PC-3 (cell line): Measurements from ENCODE around the gene ARHGAP18. TPM values are rescaled to one million over a fixed set of nuclear protein-coding genes. Genes with fewer than 3 reads are reported as not detected.
A peak's percentile ranks its signal among the peaks of the same experiment; 100 is the strongest.

Experiments
- ATAC-seq: fragments of 200-7000 bp; cut with Tn5 transposase; 2 replicates; pipeline ENCODE4 v1.9.1; 2020; ENCODE audit warnings: mild to moderate bottlenecking, moderate library complexity
- BruUV-seq: library from RNA; stranded (reverse); fragments of 400-500 nt; replicated peaks from 2 replicates; lab custom pipeline; 2021; lab: Mats Ljungman, UMichigan
- CTCF ChIA-PET: fragments of 300-600 bp; sonication (Branson Sonifier 250); formaldehyde crosslinking; loops from one replicate; lab custom pipeline; 2022; ENCODE audit warnings: antibody characterized with exemption; lab: Charles Lee
- POLR2A ChIA-PET: fragments of 300-600 bp; sonication (Branson Sonifier 250); formaldehyde crosslinking; loops from one replicate; lab custom pipeline; 2022; ENCODE audit warnings: antibody characterized with exemption; ENCODE audit not compliant: unreplicated experiment; lab: Charles Lee
- DNase-seq: peaks from one replicate; pipeline ENCODE4 v3.0.0-alpha.2; 2015
- H2AFZ ChIP-seq: fragments of 300-600 bp; sonication (generic); 2 replicates; pipeline ENCODE4 v1.6.0; 2016; ENCODE audit warnings: antibody characterized with exemption, low read length
- H3F3A ChIP-seq: fragments of 300-600 bp; sonication (generic); one replicate; pipeline ENCODE4 v1.6.0; 2017; ENCODE audit warnings: antibody characterized with exemption, low read length, control low read depth, mild to moderate bottlenecking; ENCODE audit not compliant: unreplicated experiment
- H3K27ac ChIP-seq: fragments of 300-600 bp; sonication (generic); 2 replicates; pipeline ENCODE4 v1.5.1; 2016; ENCODE audit warnings: mild to moderate bottlenecking, low read length
- H3K27me3 ChIP-seq: fragments of 300-600 bp; sonication (generic); 2 replicates; pipeline ENCODE4 v1.6.1; 2016; ENCODE audit warnings: low read length, mixed read lengths
- H3K36me3 ChIP-seq: fragments of 300-600 bp; sonication (generic); 2 replicates; pipeline ENCODE4 v1.6.1; 2016; ENCODE audit warnings: low read depth, mixed run types, low read length, mixed read lengths
- H3K4me1 ChIP-seq: fragments of 300-600 bp; sonication (generic); 2 replicates; pipeline ENCODE4 v1.5.1; 2016; ENCODE audit warnings: low read length; ENCODE audit not compliant: insufficient read depth
- H3K4me2 ChIP-seq: fragments of 300-600 bp; sonication (generic); 2 replicates; pipeline ENCODE4 v1.6.0; 2016; ENCODE audit warnings: low read length
- H3K4me3 ChIP-seq: fragments of 300-600 bp; sonication (generic); 2 replicates; pipeline ENCODE4 v1.5.1; 2016; ENCODE audit warnings: mild to moderate bottlenecking, low read length, mixed read lengths
- H3K79me2 ChIP-seq: fragments of 300-600 bp; sonication (generic); 2 replicates; pipeline ENCODE4 v1.6.1; 2017; ENCODE audit warnings: low read length, mixed read lengths
- H3K9ac ChIP-seq: fragments of 300-600 bp; sonication (generic); 2 replicates; pipeline ENCODE4 v1.6.0; 2016; ENCODE audit warnings: mild to moderate bottlenecking, low read length
- H3K9me2 ChIP-seq: fragments of 300-600 bp; sonication (generic); replicated peaks from 2 replicates; pipeline ENCODE4 v1.6.1; 2016; ENCODE audit warnings: mixed run types, low read length, mixed read lengths
- H3K9me3 ChIP-seq: fragments of 300-600 bp; sonication (generic); 2 replicates; pipeline ENCODE4 v1.6.1; 2016; ENCODE audit warnings: low read length, mixed read lengths
- H4K20me1 ChIP-seq: fragments of 300-600 bp; sonication (generic); 2 replicates; pipeline ENCODE4 v1.6.1; 2016; ENCODE audit warnings: low read length, mixed read lengths
- EZH2 ChIP-seq: fragments of 300-600 bp; sonication (generic); IDR thresholded peaks from one replicate; pipeline ENCODE4 v1.6.1; 2017; ENCODE audit warnings: antibody characterized with exemption, mild to moderate bottlenecking, low read length; ENCODE audit not compliant: unreplicated experiment
- EZH2phosphoT487 ChIP-seq: fragments of 300-600 bp; sonication (generic); IDR thresholded peaks from 2 replicates; pipeline ENCODE4 v1.6.1; 2018; ENCODE audit warnings: mild to moderate bottlenecking, antibody characterized with exemption, low read length, borderline replicate concordance
- intact Hi-C: fragments of 100-400 bp; cut with micrococcal nuclease; formaldehyde crosslinking; loops from 2 replicates; pipeline ENCODE4 v1.9.0; 2023
- total RNA-seq: library from RNA; depleted of rRNA; stranded (reverse); fragments of >200 nt; gene quantifications from 2 replicates; pipeline ENCODE4 v1.2.3, GENCODE V29; 2014
- TF ChIP-seq, protein P1 (sequence below): fragments of 300-600 bp; sonication (generic); conservative IDR thresholded peaks from 2 replicates; pipeline ENCODE4 v1.5.1; 2017; ENCODE audit warnings: antibody characterized with exemption, low read depth, mild to moderate bottlenecking, low read length

ARHGAP18 gene
- total RNA-seq, 1 experiment from 2014 or later, result 5.9 TPM

GRCh38 chr6:129730477-129731165 lies 20.6 kb upstream of the ARHGAP18 start:
- ATAC-seq (peak; percentile 45; the same call in 1 of the 2 replicates), DNase-seq (peak; percentile 61)
- POLR2A ChIA-PET, result no interaction called here
- H3K4me2 ChIP-seq, result peak overlapping the region; percentile 20; the same call in 1 of the 2 replicates
- no peaks in the 10 kb centered on the region for H3K9me2 ChIP-seq
- H3K4me1 ChIP-seq, result peaks cover 4% of the 10 kb centered on the region; the same call in 1 of the 2 replicates
- H3K79me2 ChIP-seq, result no peaks in the 10 kb centered on the region
- CTCF ChIA-PET, result interaction anchor here (1.2 kb wide), 1 partner anchor 132 kb away, joined by 4 read pairs; no protein-coding TSS in a partner anchor
- H3F3A ChIP-seq, result no peaks in the 10 kb centered on the region
- no TSS peak for BruUV-seq
- no peak overlapping the region for H3K27ac ChIP-seq
- no peaks in the 10 kb centered on the region for H3K36me3 ChIP-seq
- H3K9me3 ChIP-seq, result no peaks in the 10 kb centered on the region
- intact Hi-C loops, result loop anchor here (1.0 kb wide), 4 partner anchors 21 to 231 kb away; no protein-coding TSS in a partner anchor
- no peak overlapping the region for H3K9ac ChIP-seq
- peak overlapping the region; percentile 66 for H2AFZ ChIP-seq
- no peaks in the 10 kb centered on the region for H3K27me3 ChIP-seq
- H4K20me1 ChIP-seq, result no peaks in the 10 kb centered on the region
- no peak overlapping the region for H3K4me3 ChIP-seq
- TF ChIP-seq, protein P1, sequence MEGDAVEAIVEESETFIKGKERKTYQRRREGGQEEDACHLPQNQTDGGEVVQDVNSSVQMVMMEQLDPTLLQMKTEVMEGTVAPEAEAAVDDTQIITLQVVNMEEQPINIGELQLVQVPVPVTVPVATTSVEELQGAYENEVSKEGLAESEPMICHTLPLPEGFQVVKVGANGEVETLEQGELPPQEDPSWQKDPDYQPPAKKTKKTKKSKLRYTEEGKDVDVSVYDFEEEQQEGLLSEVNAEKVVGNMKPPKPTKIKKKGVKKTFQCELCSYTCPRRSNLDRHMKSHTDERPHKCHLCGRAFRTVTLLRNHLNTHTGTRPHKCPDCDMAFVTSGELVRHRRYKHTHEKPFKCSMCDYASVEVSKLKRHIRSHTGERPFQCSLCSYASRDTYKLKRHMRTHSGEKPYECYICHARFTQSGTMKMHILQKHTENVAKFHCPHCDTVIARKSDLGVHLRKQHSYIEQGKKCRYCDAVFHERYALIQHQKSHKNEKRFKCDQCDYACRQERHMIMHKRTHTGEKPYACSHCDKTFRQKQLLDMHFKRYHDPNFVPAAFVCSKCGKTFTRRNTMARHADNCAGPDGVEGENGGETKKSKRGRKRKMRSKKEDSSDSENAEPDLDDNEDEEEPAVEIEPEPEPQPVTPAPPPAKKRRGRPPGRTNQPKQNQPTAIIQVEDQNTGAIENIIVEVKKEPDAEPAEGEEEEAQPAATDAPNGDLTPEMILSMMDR, result peak; percentile 77
- TF ChIP-seq EZH2, result no peak

GRCh38 chr6:129726650-129727049 lies 16.7 kb upstream of the ARHGAP18 start:
- H3K4me2 ChIP-seq, result no peak overlapping the region
- H3K9me2 ChIP-seq, result no peaks in the 10 kb centered on the region
- no peaks in the 10 kb centered on the region for H3K36me3 ChIP-seq
- no peaks in the 10 kb centered on the region for H3K27me3 ChIP-seq
- no peaks in the 10 kb centered on the region for H3K4me1 ChIP-seq
- H3K4me3 ChIP-seq, result no peak overlapping the region
- H3K9ac ChIP-seq, result no peak overlapping the region
- H3K79me2 ChIP-seq, result no peaks in the 10 kb centered on the region
- TF ChIP-seq EZH2, result no peak
- no peak for TF ChIP-seq EZH2phosphoT487
- TF ChIP-seq, protein P1, result no peak
- no peak overlapping the region for H3K27ac ChIP-seq
- no TSS peak for BruUV-seq
- no peak for ATAC-seq
- H2AFZ ChIP-seq, result no peak overlapping the region
- DNase-seq, result no peak
- no peaks in the 10 kb centered on the region for H3K9me3 ChIP-seq
- no peaks in the 10 kb centered on the region for H3F3A ChIP-seq
- POLR2A ChIA-PET, result no interaction called here
- CTCF ChIA-PET, result no interaction called here
- no peaks in the 10 kb centered on the region for H4K20me1 ChIP-seq
- intact Hi-C loops, result no loop called here

- Histone ChIP-seq H2AFZ (no peak overlapping the region), H3K9ac (no peak overlapping the region), H3K4me1 (no peaks in the 10 kb centered on the region), H4K20me1 (no peaks in the 10 kb centered on the region), H3K27ac (no peak overlapping the region), H3K36me3 (no peaks in the 10 kb centered on the region), H3K79me2 (no peaks in the 10 kb centered on the region), H3K9me2 (no peaks in the 10 kb centered on the region), H3K9me3 (no peaks in the 10 kb centered on the region), H3K4me3 (no peak overlapping the region), H3F3A (no peaks in the 10 kb centered on the region), H3K4me2 (no peak overlapping the region), H3K27me3 (no peaks in the 10 kb centered on the region)
- no peak for DNase-seq
- no peak for ATAC-seq
- BruUV-seq, result no TSS peak
- intact Hi-C loops, result no loop called here
- CTCF ChIA-PET, result no interaction called here
- POLR2A ChIA-PET, result no interaction called here
- TF ChIP-seq, protein P1, result no peak
- TF ChIP-seq EZH2 (no peak), EZH2phosphoT487 (no peak)
Measured at GRCh38 chr6:129725341-129725740, 15.4 kb upstream of the ARHGAP18 start.
